Measurements from ENCODE around the gene STK40.

The STK40 gene

DNA sequence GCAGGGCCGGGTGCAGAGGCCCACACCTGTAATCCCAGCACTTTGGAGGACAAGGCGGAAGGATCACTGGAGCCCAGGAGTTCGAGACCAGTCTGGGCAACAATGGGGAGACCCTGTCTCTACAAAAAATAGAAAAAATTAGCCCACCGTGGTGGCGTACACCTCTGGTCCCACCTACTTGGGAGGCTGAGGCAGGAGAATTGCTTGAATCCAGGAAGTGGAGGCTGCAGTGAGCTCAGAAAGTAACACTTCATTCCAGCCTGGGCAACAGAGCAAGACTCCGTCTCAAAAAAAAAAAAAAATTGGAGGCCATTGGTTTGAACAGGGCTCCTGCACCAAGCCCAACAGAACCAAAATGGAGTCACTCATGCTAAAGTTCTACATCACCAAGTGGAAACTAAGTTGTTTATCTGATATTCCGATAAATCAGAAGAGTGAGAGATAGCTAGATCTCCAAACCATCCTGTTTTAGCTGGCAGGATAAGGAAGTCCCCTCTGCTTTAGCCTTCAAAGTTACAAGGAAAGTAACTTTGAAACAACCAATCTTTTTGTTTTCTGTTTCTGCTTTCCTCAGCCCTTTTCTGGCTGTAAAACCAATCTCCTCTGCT is 12.8 kb upstream of the STK40 start:
- no peak for DNase-seq

DNA sequence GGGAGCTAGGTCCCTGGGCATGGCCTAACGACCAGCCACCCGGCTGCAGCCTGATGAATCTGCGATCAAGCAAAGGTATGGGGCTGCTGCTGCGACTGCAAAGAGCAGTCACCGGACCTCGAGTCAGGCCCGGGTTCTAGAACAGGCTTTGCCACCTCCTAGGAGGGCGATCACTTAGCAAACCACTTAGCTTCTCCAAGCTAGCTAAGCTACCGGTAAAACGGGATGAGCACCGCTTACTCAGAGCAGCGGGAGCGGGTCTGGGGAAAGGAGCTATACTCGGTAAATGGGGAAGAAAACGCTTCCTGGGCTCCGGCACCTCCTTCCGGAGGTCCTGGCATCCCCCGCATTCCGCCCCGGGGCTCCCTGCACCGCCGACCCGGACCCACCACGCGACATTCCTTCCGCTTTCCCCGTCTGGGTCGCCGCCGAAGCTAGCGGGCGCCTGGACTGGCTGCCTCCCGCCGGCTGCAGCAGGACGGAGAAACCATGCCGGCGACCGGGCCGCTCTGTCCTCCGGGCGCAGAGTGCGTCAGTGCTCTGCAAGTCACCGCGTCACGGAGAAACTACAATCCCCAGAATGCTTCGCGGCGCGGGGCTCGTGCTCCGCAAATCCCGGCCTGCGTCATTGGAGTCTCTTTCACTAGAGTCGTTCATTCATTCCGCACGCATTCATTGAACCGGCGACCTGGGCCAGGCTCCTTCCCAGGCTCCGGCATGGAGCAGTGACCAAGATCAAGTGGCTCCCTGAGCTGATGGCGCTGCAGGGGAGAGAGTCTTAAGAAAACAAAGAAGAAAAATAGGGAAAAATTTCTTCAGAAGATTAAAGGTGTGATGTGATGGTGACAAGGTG is 11.9 kb upstream of the STK40 start, which contains the start of gene LSM10:
LSM10 (minus strand) TSS at position 531 of the 853 bp plus-strand sequence. CDS start 3,779 bp downstream, outside the sequence.
- peak; percentile 50 to 96 (median 86) for DNase-seq

- no peak for DNase-seq
Measured at GRCh38 chr1:36397083-36397377, 11.3 kb upstream of the STK40 start.

DNA sequence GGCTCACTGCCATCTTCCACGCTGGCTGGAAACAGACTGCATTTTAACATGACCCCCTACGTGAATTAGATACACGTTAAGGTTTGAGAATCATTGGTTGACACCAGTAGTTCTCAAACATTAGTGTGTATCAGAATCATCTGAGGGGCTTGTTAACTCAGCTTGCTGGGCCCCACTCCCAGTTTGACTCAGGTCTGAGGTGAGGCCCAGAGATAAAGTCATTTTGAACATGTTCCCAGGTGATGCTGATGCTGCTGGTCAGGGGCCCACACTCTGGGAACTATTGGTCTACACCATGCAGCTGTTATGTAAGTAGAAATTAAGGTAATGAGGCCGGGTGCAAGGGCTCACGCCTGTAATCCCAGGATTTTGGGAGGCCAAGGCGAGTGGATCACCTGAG is 10.6 kb upstream of the STK40 start:
- DNase-seq: no peak

- DNase-seq: no peak
Measured at GRCh38 chr1:36393686-36394085, 8.0 kb upstream of the STK40 start.

DNA sequence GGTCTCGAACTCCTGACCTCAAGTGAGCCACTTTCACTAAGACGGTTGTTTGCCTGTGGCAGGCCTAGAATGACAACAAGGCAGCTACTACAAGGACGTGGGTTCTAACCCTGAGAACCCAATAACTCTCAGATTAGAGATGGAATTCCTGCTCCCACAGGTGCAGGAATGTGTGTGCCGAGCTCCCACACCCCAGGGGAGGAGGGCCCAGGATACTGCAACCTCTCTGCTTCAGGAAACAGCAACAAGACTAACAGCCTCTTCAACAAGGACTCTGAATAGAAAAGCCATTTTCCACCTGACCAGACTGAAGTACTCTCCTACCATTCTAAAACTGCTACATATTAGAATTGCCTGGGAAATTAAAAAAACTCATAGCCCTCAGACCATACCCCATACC is 7.1 kb upstream of the STK40 start:
- no peak for DNase-seq

DNA sequence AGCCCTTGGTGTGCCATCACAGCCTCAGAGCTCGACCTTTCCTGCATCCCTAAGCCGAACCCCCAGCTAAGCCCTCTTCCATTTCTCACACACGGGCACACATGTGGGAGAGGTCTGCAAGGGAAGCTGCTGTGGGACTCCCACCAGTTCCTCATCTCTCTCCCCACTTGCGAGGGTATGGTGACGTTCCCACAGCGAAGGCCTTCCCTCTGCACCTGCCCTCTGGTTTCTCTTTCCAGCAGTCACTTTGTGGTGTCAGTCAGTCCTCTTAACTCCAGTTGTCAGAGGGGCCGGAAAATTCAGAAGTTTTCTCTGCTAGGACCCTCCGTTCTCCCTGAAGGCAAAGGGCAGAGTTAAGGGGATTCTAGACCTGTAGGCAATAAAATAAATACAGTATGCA is 5.5 kb upstream of the STK40 start:
- DNase-seq: no peak

DNA sequence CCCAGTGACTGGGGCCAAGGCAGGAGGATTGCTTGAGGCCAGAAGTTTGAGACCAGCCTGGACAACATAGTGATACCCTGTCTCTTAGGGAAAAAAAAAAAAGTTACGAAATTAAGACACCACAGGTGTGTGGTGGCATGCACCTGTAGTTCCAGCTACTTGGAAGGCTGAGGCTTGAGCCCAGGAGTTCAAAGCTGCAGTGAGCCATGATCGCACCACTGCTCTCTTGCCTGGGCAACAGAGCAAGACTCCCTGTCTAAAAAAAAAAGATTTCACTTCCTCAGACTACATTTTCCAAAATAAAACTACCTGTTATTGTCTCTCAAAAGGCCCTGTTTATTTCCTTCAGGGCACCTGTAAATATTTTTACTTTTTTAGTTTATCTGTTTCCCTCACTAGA is 4.7 kb upstream of the STK40 start:
- no peak for DNase-seq

DNA sequence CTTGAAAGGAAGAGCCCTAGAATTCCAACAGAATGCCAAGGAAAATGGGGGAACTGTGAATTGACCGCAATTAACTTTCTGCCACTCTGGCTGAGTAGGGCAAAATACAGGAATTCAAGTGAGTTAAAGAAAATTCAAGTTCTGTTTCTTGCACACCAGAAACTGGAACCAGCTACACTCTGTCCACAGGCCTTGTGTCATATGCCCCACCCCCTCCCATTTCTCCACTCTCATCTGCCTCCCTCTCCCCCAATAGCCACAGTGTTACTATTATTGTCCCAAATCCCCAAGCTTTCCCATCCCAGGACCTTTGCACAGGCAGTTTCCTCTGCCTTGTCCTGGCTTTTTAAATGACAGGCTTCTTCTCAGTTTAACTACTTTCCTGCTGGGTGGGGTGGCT is 4.3 kb upstream of the STK40 start:
- no peak for DNase-seq

- no peak for DNase-seq
Measured at GRCh38 chr1:36389261-36389660, 3.5 kb upstream of the STK40 start.

GRCh38 chr1:36387141-36387949 is 1.6 kb upstream of the STK40 start:
- peak in 9 of 56 donors; percentile 12 to 53 (median 20) for DNase-seq

DNA sequence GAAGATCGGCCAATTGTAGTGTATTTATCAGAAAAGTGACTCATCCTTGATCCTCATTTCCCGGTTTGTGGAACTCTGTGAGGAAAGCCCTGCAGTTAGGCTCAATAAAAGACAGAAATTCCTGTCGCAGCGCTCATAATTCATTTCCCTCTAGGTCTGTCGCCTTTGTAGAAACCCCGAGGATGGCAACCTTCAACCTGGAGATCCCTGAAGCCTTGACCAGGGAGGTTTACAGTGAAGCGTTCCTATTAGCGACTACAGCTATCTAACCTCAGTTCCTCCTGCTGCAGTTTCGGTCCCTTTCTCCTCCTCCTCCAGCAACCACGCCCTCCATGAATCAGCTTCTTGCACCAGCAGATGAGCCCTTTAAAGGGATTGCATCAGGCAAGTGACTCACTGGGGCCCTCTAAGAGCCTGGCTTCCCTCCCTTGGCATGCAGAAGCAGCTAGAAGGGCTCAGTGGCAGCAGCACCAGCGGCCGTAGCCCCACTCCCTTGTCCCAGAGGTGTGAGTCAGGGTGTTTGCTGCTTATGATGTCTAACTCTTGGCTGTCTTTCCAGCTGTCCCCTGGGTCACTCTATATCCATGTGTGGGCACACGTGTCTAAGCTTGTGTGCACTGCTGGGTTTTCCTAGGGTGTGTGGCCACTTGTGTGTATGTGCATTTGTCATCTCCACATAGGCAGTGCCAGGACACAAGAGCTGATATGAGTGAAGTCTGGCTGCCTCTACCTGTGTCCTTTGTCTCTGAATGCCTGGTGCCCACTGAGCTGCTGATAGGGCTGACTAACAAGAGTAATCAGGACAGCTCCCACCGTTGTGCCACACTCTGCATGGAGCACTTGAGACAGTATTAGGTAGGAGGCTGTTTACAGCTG is 779 bp upstream of the STK40 start:
- peak in 54 of 56 donors; percentile 34 to 93 (median 76) for DNase-seq

GRCh38 chr1:36384542-36385409 is 948 bp downstream of the STK40 start:
- DNase-seq: peak in 31 of 56 donors; percentile 13 to 71 (median 42)

- DNase-seq: peak in 1 of 56 donors; percentile 7
Measured at GRCh38 chr1:36383240-36383639, 2.5 kb downstream of the STK40 start.

- no peak for DNase-seq
Measured at GRCh38 chr1:36382669-36383068, 3.1 kb downstream of the STK40 start.

- no peak for DNase-seq
Measured at GRCh38 chr1:36382231-36382630, 3.5 kb downstream of the STK40 start.

DNA sequence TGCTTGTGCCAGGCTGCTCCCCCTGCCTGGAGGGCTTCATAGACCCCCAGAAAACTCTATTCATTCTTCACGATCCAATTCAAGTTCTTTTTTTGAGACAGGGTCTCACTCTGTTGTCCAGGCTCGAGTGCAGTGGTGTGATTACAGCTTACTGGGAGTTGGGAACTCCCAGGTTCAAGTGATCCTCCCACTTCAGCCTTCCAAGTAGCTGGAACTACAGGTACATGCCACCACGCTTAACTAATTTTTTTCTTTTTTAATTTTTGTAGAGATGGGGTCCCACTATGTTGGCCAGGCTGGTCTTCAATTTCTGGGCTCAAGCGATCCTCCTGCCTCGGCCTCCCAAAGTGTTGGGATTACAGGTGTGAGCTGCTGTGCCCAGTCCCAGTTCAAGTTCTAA is 4.3 kb downstream of the STK40 start:
- no peak for DNase-seq

- no peak for DNase-seq
Measured at GRCh38 chr1:36380782-36381181, 4.9 kb downstream of the STK40 start.

DNA sequence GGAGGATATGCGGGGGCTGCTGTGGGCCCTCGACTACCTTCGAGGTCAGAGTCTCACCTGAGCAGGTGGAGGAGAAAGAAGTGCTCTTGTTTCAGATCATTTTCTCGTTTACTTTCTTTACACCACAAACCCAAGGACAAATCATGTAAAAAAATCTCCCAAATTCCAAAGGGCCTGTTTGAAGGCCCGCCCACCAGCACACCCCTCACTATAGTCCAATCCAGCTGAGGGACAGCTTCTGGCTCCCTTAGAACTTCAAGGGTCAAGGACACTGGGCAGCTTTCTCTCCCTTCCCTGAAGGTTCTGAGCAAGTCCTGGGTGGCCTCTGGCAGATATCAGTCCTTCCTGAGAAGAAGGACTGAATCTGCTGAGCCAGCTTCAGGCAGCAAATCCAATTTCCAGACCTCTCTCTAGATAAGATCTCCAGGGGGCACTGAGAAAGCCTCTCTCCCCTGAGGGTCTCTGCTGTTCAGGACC is 5.5 kb downstream of the STK40 start:
- DNase-seq: no peak
